Measurements from ENCODE around the gene TOLLIP. TPM values are rescaled to one million over a fixed set of nuclear protein-coding genes. Genes with fewer than 3 reads are reported as not detected.

Gene TOLLIP
- total RNA-seq, 6 donors from 2014 or later, result 39.5 to 97.4 (median 53.4) TPM

DNA sequence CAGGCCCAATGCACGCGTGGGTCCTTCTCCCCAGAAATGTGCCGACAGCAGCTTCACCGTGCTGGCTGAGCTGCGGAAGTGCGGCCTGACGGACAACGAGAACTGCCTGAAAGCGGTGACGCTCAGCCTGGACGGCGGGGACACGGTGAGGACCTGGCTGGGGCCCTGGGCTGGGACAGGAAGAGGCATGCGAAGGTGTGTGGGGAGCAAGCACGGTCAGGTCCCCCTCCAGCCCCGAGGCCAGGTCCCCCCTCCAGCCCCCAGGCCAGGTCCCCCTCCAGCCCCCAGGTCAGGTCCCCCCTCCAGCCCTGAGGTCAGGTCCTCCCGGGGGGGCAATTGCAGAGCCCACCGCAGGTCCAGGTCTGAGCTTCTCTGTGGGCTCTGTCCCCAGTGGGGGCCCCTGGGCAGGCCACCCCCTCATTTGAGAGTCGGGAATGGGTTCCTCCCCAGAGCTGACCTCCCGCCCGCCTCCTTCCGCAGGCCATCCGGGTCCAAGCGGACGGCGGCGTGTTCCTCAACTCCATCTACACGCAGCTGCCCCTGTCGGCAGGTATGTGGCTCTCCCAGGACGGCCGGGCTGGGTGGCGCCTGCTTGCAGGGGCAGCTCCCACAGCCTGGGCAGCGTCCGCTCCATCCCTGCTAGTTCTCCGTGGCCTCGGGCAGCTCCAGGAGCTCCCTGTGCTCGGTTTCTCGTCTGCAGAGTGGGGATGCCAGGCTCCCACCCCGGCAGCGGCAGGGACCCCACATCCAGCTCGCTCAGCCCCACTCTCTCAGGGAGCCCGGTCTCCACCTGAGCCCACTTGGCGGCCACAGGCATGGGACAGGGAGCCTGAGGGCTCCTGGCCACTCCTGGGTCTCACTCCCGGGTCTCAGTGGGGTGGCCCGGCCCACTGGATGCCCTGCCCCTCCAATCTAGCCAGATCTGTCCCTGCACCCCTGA is 78.7 kb downstream of the TOLLIP start:
- Histone ChIP-seq H3K27me3 (no peaks in the 10 kb centered on the region), H3K9me3 (no peaks in the 10 kb centered on the region), H3K4me1 (no peaks in the 10 kb centered on the region), H3K36me3 (no peaks in the 10 kb centered on the region), H3K4me3 (no peak overlapping the region), H3K27ac (no peak overlapping the region)
- TF ChIP-seq POLR2AphosphoS5 (IDR thresholded peaks at IDR 0.05) (no peak), POLR2A (IDR thresholded peaks at IDR 0.05) (no peak), EP300 (IDR thresholded peaks at IDR 0.05) (no peak)
- TF ChIP-seq, protein P1, sequence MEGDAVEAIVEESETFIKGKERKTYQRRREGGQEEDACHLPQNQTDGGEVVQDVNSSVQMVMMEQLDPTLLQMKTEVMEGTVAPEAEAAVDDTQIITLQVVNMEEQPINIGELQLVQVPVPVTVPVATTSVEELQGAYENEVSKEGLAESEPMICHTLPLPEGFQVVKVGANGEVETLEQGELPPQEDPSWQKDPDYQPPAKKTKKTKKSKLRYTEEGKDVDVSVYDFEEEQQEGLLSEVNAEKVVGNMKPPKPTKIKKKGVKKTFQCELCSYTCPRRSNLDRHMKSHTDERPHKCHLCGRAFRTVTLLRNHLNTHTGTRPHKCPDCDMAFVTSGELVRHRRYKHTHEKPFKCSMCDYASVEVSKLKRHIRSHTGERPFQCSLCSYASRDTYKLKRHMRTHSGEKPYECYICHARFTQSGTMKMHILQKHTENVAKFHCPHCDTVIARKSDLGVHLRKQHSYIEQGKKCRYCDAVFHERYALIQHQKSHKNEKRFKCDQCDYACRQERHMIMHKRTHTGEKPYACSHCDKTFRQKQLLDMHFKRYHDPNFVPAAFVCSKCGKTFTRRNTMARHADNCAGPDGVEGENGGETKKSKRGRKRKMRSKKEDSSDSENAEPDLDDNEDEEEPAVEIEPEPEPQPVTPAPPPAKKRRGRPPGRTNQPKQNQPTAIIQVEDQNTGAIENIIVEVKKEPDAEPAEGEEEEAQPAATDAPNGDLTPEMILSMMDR (IDR thresholded peaks at IDR 0.05), result no peak
- DNase-seq (peak in 1 of 2 donors; percentile 77), ATAC-seq (ENCODE audit: low FRiP score in 2 of 2) (no peak)
- 70 to 75% methylated on average over 24 to 42 of the region's 45 CpGs for WGBS, 2 donors

DNA sequence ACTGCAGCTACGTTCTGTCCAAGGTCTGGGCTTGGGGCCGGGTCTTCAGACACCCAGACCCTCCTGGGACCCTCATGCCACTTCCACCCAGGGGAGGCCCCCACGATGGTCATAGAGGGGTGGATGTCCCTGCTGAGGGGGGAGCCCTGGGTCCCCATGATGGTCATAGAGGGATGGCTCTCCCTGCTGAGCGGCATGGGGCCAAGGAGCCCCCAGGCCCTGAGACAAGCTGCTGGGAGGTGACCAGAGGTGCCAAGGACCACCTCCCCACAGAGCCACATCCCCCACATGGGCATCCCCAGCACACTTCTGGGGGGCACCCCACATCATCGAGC is 79.3 kb downstream of the TOLLIP start:
- Histone ChIP-seq H3K36me3 (no peaks in the 10 kb centered on the region), H3K4me1 (no peaks in the 10 kb centered on the region), H3K27me3 (no peaks in the 10 kb centered on the region), H3K4me3 (no peak overlapping the region), H3K9me3 (no peaks in the 10 kb centered on the region), H3K27ac (no peak overlapping the region)
- DNase-seq, result no peak
- TF ChIP-seq POLR2AphosphoS5 (IDR thresholded peaks at IDR 0.05) (no peak), EP300 (IDR thresholded peaks at IDR 0.05) (no peak), POLR2A (IDR thresholded peaks at IDR 0.05) (no peak)
- TF ChIP-seq, protein P1 (IDR thresholded peaks at IDR 0.05), result no peak
- ATAC-seq (ENCODE audit: low FRiP score in 2 of 2), result no peak
- WGBS, 2 donors, result 85% methylated on average over 5 of the region's 5 CpGs; no CpG with 5 or more reads in 1 of the 2 donors

DNA sequence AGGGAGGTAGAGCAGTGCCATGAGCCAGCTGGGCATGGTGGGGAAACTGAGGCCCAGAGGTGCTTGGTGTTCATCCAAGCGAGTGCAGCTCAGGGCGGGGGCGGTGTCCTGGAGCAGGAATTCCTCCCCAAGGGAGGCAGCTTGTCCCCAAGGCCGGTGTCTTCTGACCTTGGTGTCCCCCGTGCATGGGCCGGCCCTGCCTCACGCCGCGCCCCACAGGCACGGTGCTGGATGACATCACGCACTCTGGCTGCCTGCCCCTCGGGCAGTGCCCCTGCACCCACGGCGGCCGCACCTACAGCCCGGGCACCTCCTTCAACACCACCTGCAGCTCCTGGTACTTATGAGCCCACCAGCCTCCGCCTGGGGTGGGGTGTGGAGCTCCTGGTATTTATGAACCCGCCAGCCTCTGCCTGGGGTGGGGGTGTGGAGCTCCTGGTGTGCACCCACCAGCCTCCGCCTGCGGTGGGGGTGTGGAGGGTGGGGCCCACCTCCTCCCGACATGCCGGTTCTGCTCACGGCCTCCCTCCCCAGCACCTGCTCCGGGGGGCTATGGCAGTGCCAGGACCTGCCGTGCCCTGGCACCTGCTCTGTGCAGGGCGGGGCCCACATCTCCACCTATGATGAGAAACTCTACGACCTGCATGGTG is 79.8 kb downstream of the TOLLIP start:
- H3K9me3 ChIP-seq, result no peaks in the 10 kb centered on the region
- H3K4me3 ChIP-seq, result no peak overlapping the region
- H3K27ac ChIP-seq, result no peak overlapping the region
- TF ChIP-seq POLR2A (IDR thresholded peaks at IDR 0.05) (no peak), EP300 (IDR thresholded peaks at IDR 0.05) (no peak), POLR2AphosphoS5 (IDR thresholded peaks at IDR 0.05) (no peak)
- TF ChIP-seq, protein P1 (IDR thresholded peaks at IDR 0.05), result no peak
- ATAC-seq (ENCODE audit: low FRiP score in 2 of 2), result no peak
- no peaks in the 10 kb centered on the region for H3K27me3 ChIP-seq
- peak in 1 of 2 donors; percentile 80 for DNase-seq
- no peaks in the 10 kb centered on the region for H3K4me1 ChIP-seq
- no peaks in the 10 kb centered on the region for H3K36me3 ChIP-seq
- 87 to 88% methylated on average over 18 to 27 of the region's 27 CpGs for WGBS, 2 donors

DNA sequence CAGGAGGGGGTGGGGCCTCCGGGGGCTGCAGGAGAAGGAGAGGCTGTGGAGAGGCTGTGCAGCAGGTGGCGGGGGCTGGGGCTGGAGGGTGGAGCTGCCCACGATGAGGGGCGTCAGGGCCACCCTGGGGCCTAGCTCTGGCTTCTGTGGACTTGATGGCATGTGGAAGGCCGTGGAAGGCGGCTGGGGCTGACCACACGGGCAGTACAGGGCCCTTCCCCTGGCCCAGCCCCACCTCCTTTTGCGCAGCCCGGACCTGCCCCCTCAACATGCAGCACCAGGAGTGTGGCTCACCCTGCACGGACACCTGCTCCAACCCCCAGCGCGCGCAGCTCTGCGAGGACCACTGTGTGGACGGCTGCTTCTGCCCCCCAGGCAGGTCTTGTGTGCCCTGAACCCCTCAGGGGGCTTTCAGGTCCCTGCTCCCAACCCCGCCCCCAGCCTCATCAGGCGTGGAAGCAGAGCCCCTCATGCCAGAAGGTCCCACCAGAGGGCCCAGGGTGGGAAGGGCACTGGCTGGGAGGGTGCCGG is 80.4 kb downstream of the TOLLIP start:
- peak in 1 of 2 donors; percentile 69 for DNase-seq
- no peak for ATAC-seq (ENCODE audit: low FRiP score in 2 of 2)
- no peak overlapping the region for H3K27ac ChIP-seq
- H3K4me1 ChIP-seq, result no peaks in the 10 kb centered on the region
- no peak overlapping the region for H3K4me3 ChIP-seq
- H3K27me3 ChIP-seq, result no peaks in the 10 kb centered on the region
- no peaks in the 10 kb centered on the region for H3K9me3 ChIP-seq
- 74 to 75% methylated on average over 6 to 17 of the region's 18 CpGs for WGBS, 2 donors
- no peaks in the 10 kb centered on the region for H3K36me3 ChIP-seq
- no peak for TF ChIP-seq POLR2A (IDR thresholded peaks at IDR 0.05)
- TF ChIP-seq EP300 (IDR thresholded peaks at IDR 0.05), result no peak
- no peak for TF ChIP-seq POLR2AphosphoS5 (IDR thresholded peaks at IDR 0.05)
- TF ChIP-seq, protein P1 (IDR thresholded peaks at IDR 0.05), result no peak
